SK-N-SH treated with all-trans-retinoic acid at 6 μM for 48 hours (cell line): ENCODE measurements around the gene MYCBP2.

Experiments
- ARNTL ChIP-seq: fragments of 450-650 bp; formaldehyde crosslinking; IDR thresholded peaks from 2 replicates; pipeline ENCODE4 v1.5.0; 2020; ENCODE audit warnings: low read depth, mild to moderate bottlenecking, moderate library complexity, borderline replicate concordance
- CSDC2 ChIP-seq: fragments of 250-450 bp; sonication (Bioruptor Pico); IDR thresholded peaks from 2 replicates; pipeline ENCODE4 v1.5.0; 2020; ENCODE audit warnings: mild to moderate bottlenecking, moderate library complexity
- OSR1 ChIP-seq: fragments of 250-450 bp; sonication (Bioruptor Pico); IDR thresholded peaks from 2 replicates; pipeline ENCODE4 v1.8.0; 2022; ENCODE audit warnings: moderate library complexity, mild to moderate bottlenecking, inconsistent platforms
- PPARA ChIP-seq: fragments of 250-450 bp; sonication (Bioruptor Pico); IDR thresholded peaks from 2 replicates; pipeline ENCODE4 v1.5.0; 2020; ENCODE audit warnings: mild to moderate bottlenecking, borderline replicate concordance
- RARB ChIP-seq: fragments of 250-450 bp; sonication (Bioruptor Pico); IDR thresholded peaks from 2 replicates; pipeline ENCODE4 v1.8.0; 2021; ENCODE audit warnings: mild to moderate bottlenecking, moderate library complexity
- ZFP3 ChIP-seq: fragments of 250-450 bp; sonication (Bioruptor Pico); IDR thresholded peaks from 2 replicates; pipeline ENCODE4 v1.5.0; 2020; ENCODE audit warnings: mild to moderate bottlenecking, moderate library complexity
- ZFP30 ChIP-seq: fragments of 450-650 bp; formaldehyde crosslinking; IDR thresholded peaks from 2 replicates; pipeline ENCODE4 v1.5.0; 2022; ENCODE audit warnings: mild to moderate bottlenecking, moderate library complexity
- ZNF565 ChIP-seq: fragments of 450-650 bp; formaldehyde crosslinking; conservative IDR thresholded peaks from 2 replicates; pipeline ENCODE4 v1.5.0; 2020; ENCODE audit warnings: low read depth, mild to moderate bottlenecking, moderate library complexity
- TF ChIP-seq, protein P1 (sequence below): fragments of 250-450 bp; sonication (Bioruptor Pico); IDR thresholded peaks from 2 replicates; pipeline ENCODE4 v1.8.0; 2020; ENCODE audit warnings: mild to moderate bottlenecking, moderate library complexity, borderline replicate concordance

DNA sequence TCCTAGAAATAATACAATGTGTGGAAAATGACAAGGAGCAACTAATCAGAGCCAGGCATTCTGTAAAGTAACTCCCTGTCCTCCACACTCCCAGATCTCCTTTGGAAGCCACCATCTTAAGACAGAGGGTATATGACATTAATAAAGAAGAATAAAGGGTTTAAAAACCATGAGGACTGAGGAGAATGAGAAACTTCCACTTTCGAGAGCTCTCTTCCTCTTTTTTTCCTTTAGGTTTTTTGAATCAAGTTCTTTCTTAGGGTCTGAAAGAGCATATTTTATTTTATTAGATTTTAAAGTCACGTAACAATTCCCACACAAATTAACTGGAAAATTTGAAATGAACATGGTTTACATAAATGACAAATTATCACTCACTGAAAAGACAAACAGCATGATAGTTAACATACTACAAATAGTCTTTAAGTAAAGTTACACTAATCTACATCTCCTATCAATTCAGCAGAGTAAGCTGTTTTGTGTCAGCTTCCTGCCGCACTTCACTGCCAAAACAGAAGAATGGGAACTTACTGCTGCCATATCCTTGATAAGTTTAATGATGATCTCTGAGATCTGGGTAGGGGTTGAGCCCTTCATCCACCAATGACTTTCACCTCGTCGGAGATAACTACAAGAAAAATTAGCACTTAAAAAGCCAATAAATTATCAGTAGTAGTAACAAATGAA is 261.3 kb downstream of the MYCBP2 start:
- TF ChIP-seq ZFP30 (CRISPR knock-in tag) (no peak), CSDC2 (no peak), ZNF565 (no peak), OSR1 (CRISPR knock-in tag) (no peak), ARNTL (CRISPR knock-in tag) (no peak), RARB (CRISPR knock-in tag) (no peak), ZFP3 (CRISPR knock-in tag) (no peak), PPARA (CRISPR knock-in tag) (no peak)
- TF ChIP-seq, protein P1, sequence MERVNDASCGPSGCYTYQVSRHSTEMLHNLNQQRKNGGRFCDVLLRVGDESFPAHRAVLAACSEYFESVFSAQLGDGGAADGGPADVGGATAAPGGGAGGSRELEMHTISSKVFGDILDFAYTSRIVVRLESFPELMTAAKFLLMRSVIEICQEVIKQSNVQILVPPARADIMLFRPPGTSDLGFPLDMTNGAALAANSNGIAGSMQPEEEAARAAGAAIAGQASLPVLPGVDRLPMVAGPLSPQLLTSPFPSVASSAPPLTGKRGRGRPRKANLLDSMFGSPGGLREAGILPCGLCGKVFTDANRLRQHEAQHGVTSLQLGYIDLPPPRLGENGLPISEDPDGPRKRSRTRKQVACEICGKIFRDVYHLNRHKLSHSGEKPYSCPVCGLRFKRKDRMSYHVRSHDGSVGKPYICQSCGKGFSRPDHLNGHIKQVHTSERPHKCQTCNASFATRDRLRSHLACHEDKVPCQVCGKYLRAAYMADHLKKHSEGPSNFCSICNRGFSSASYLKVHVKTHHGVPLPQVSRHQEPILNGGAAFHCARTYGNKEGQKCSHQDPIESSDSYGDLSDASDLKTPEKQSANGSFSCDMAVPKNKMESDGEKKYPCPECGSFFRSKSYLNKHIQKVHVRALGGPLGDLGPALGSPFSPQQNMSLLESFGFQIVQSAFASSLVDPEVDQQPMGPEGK (CRISPR knock-in tag): no peak
